HCT116 (cell line): ENCODE results near the gene SIX4. TPM values are rescaled to one million over a fixed set of nuclear protein-coding genes. Genes with fewer than 3 reads are reported as not detected.

ENCODE experiments used
- ATAC-seq: fragments of 200-7000 bp; cut with Tn5 transposase; 2 replicates; pipeline ENCODE4 v1.9.1; 2020; ENCODE audit warnings: mild to moderate bottlenecking, moderate library complexity
- BruUV-seq: library from RNA; stranded (reverse); fragments of 400-500 nt; replicated peaks from 2 replicates; lab custom pipeline; 2021; lab: Mats Ljungman, UMichigan
- CTCF ChIA-PET: fragments of 300-600 bp; sonication (Branson Sonifier 250); formaldehyde crosslinking; loops from one replicate; lab custom pipeline; 2021; ENCODE audit warnings: antibody characterized with exemption; lab: Charles Lee
- POLR2A ChIA-PET: fragments of 300-600, 350-600 bp; sonication (Branson Sonifier 250); formaldehyde crosslinking; loops from one replicate; lab custom pipeline; 2021; ENCODE audit warnings: antibody characterized with exemption; lab: Charles Lee
- RAD21 ChIA-PET, 2 experiments: fragments of 300-600 bp; sonication (Branson Sonifier 250); formaldehyde crosslinking; loops; one replicate each; lab custom pipeline; 2023; ENCODE audit warnings: low total read pairs in 2 of 2; ENCODE audit not compliant: uncharacterized antibody in 2 of 2, unreplicated experiment in 2 of 2, low non-redundant PET in 1 of 2; lab: Charles Lee
- DNase-seq: peaks from one replicate; pipeline ENCODE4 v3.0.0-alpha.2; 2010; ENCODE audit warnings: low read depth, low spot score
- H2AFZ ChIP-seq: fragments of 200-600 bp; shearing (Covaris generic), sonication (generic); 2 replicates; pipeline ENCODE4 v1.6.1; 2017; ENCODE audit warnings: low read depth, mixed run types, mixed read lengths, antibody characterized with exemption, low read length; ENCODE audit not compliant: poor library complexity, severe bottlenecking
- H3K27ac ChIP-seq: 2 replicates; pipeline ENCODE4 v1.5.1; 2012; ENCODE audit warnings: low read depth, low read length
- H3K27me3 ChIP-seq: fragments of 200-600 bp; sonication (generic); 2 replicates; pipeline ENCODE4 v1.6.1; 2016; ENCODE audit warnings: mixed run types, low read length, mixed read lengths; ENCODE audit not compliant: insufficient read depth
- H3K36me3 ChIP-seq, 2 experiments: fragments of 200-500 bp in 1 of 2; fragments of 200-600 bp in 1 of 2; sonication (Bioruptor generic) in 1 of 2; sonication (generic) in 1 of 2; 2 replicates each; pipeline versions ENCODE4 v1.5.1 to v1.6.1; 2014 to 2016; ENCODE audit warnings: low read length in 2 of 2, inconsistent platforms in 1 of 2, mixed read lengths in 1 of 2, mixed run types in 1 of 2; ENCODE audit not compliant: insufficient read depth in 2 of 2, control insufficient read depth in 1 of 2
- H3K4me1 ChIP-seq, 2 experiments: fragments of 200-600 bp in 1 of 2; sonication (generic) in 1 of 2; 2 replicates each; pipeline versions ENCODE4 v1.5.1 to v1.6.1; 2012 to 2017; ENCODE audit warnings: low read length in 2 of 2, inconsistent platforms in 1 of 2, mild to moderate bottlenecking in 1 of 2, mixed read lengths in 1 of 2, mixed run types in 1 of 2, moderate library complexity in 1 of 2; ENCODE audit not compliant: insufficient read depth in 2 of 2, control insufficient read depth in 1 of 2
- H3K4me2 ChIP-seq: fragments of 200-600 bp; sonication (generic); 2 replicates; pipeline ENCODE4 v1.6.1; 2017; ENCODE audit warnings: mixed run types, low read length, mixed read lengths
- H3K4me3 ChIP-seq, 2 experiments: fragments of 200-600 bp in 1 of 2; sonication (generic) in 1 of 2; replicated peaks in 1 of 2; 2 replicates each; pipeline ENCODE4 v1.5.1; 2011 to 2016; ENCODE audit warnings: low read length in 2 of 2, control low read depth in 1 of 2, low read depth in 1 of 2, mild to moderate bottlenecking in 1 of 2, mixed read lengths in 1 of 2, mixed run types in 1 of 2
- H3K79me2 ChIP-seq: fragments of 200-600 bp; sonication (generic); 2 replicates; pipeline ENCODE4 v1.6.1; 2017; ENCODE audit warnings: mild to moderate bottlenecking, mixed run types, low read length, moderate library complexity, mixed read lengths; ENCODE audit not compliant: insufficient read depth
- H3K9ac ChIP-seq: fragments of 200-600 bp; sonication (generic); 2 replicates; pipeline ENCODE4 v1.6.1; 2016; ENCODE audit warnings: low read length, mixed read lengths
- H3K9me2 ChIP-seq: fragments of 200-600 bp; sonication (generic), shearing (Covaris generic); 2 replicates; pipeline ENCODE4 v1.6.1; 2017; ENCODE audit warnings: mixed run types, mild to moderate bottlenecking, moderate library complexity; ENCODE audit not compliant: insufficient read depth
- H3K9me3 ChIP-seq, 2 experiments: fragments of 200-500 bp in 1 of 2; fragments of 200-600 bp in 1 of 2; sonication (Bioruptor generic) in 1 of 2; sonication (generic) in 1 of 2; 2 replicates each; pipeline ENCODE4 v1.6.1; 2014 to 2017; ENCODE audit warnings: low read length in 2 of 2, mixed read lengths in 2 of 2, inconsistent platforms in 1 of 2, low read depth in 1 of 2, mild to moderate bottlenecking in 1 of 2, mixed run types in 1 of 2, moderate library complexity in 1 of 2; ENCODE audit not compliant: control insufficient read depth in 1 of 2, insufficient read depth in 1 of 2
- H4K20me1 ChIP-seq: fragments of 200-600 bp; sonication (generic), shearing (Covaris generic); 2 replicates; pipeline ENCODE4 v1.6.1; 2017; ENCODE audit warnings: mixed run types, mild to moderate bottlenecking, moderate library complexity; ENCODE audit not compliant: insufficient read depth
- ATF3 ChIP-seq: IDR thresholded peaks from 2 replicates; pipeline ENCODE4 v1.6.1; 2012
- CEBPB ChIP-seq: IDR thresholded peaks from 2 replicates; pipeline ENCODE4 v1.6.1; 2012; ENCODE audit warnings: low read depth
- EGR1 ChIP-seq: IDR thresholded peaks from 2 replicates; pipeline ENCODE4 v1.6.1; 2012; ENCODE audit warnings: low read depth
- ELF1 ChIP-seq: IDR thresholded peaks from 2 replicates; pipeline ENCODE4 v1.6.1; 2012; ENCODE audit warnings: low read depth, borderline replicate concordance
- EZH2 ChIP-seq: fragments of 200-600 bp; sonication (generic); IDR thresholded peaks from 2 replicates; pipeline ENCODE4 v1.6.1; 2017; ENCODE audit warnings: antibody characterized with exemption, mixed run types
- EZH2phosphoT487 ChIP-seq: fragments of 200-600 bp; IDR thresholded peaks from 2 replicates; pipeline ENCODE4 v1.6.1; 2018; ENCODE audit warnings: antibody characterized with exemption, borderline replicate concordance
- FOSL1 ChIP-seq: IDR thresholded peaks from 2 replicates; pipeline ENCODE4 v1.6.1; 2012; ENCODE audit warnings: low read depth
- JUND ChIP-seq: IDR thresholded peaks from 2 replicates; pipeline ENCODE4 v1.6.1; 2012
- MAX ChIP-seq: IDR thresholded peaks from 2 replicates; pipeline ENCODE4 v1.6.1; 2012
- POLR2AphosphoS5 ChIP-seq: IDR thresholded peaks from 2 replicates; pipeline ENCODE4 v1.6.1; 2011; ENCODE audit warnings: mild to moderate bottlenecking, low read depth, low read length, moderate library complexity
- RAD21 ChIP-seq: IDR thresholded peaks from 2 replicates; pipeline ENCODE4 v1.6.1; 2012; ENCODE audit warnings: low read depth, mild to moderate bottlenecking
- REST ChIP-seq: IDR thresholded peaks from 2 replicates; pipeline ENCODE4 v1.6.1; 2012; ENCODE audit warnings: low read depth
- SP1 ChIP-seq: IDR thresholded peaks from 2 replicates; pipeline ENCODE4 v1.6.1; 2012; ENCODE audit warnings: low read depth
- SRF ChIP-seq: IDR thresholded peaks from 2 replicates; pipeline ENCODE4 v1.6.1; 2012; ENCODE audit warnings: low read depth
- TCF7L2 ChIP-seq: IDR thresholded peaks from 2 replicates; pipeline ENCODE4 v1.7.0; 2011; ENCODE audit warnings: borderline replicate concordance, inconsistent platforms; ENCODE audit not compliant: insufficient read depth, insufficient read length; ENCODE audit errors: extremely low read depth
- YY1 ChIP-seq: IDR thresholded peaks from 2 replicates; pipeline ENCODE4 v1.6.1; 2011; ENCODE audit warnings: low read length, low read depth, moderate library complexity, mild to moderate bottlenecking; ENCODE audit not compliant: insufficient replicate concordance; ENCODE audit errors: extremely low read depth
- ZBTB33 ChIP-seq: IDR thresholded peaks from 2 replicates; pipeline ENCODE4 v1.6.1; 2011; ENCODE audit warnings: mild to moderate bottlenecking, low read length, moderate library complexity; ENCODE audit not compliant: insufficient replicate concordance; ENCODE audit errors: extremely low read depth
- ZFX ChIP-seq: fragments of 450-650 bp; IDR thresholded peaks from 2 replicates; pipeline ENCODE4 v1.6.1; 2017
- ZNF274 ChIP-seq: fragments of 200-500 bp; sonication (Bioruptor generic); IDR thresholded peaks from 2 replicates; pipeline ENCODE4 v1.6.1; 2014; ENCODE audit warnings: mild to moderate bottlenecking, low read depth, low read length, inconsistent platforms
- intact Hi-C: fragments of 100-400 bp; cut with micrococcal nuclease; formaldehyde crosslinking; loops from 2 replicates; pipeline ENCODE4 v1.10.0; 2022
- total RNA-seq: library from RNA; stranded (reverse); gene quantifications from one replicate; pipeline ENCODE4 v1.2.1, GENCODE V29; 2021; ENCODE audit not compliant: unreplicated experiment
- TF ChIP-seq, protein P1 (sequence below), 3 experiments: fragments of 200-600 bp in 1 of 3; sonication (generic) in 1 of 3; IDR thresholded peaks in 2 of 3; conservative IDR thresholded peaks in 1 of 3; 2 replicates each; pipeline ENCODE4 v1.5.1; 2012 to 2017; ENCODE audit warnings: low read depth in 2 of 3, low read length in 2 of 3, antibody characterized with exemption in 1 of 3, borderline replicate concordance in 1 of 3, control low read depth in 1 of 3, mild to moderate bottlenecking in 1 of 3, mixed read lengths in 1 of 3, mixed run types in 1 of 3, moderate library complexity in 1 of 3; ENCODE audit not compliant: insufficient read depth in 1 of 3

The SIX4 gene
- total RNA-seq, 1 experiment from 2014 or later: 24.5 TPM

DNA sequence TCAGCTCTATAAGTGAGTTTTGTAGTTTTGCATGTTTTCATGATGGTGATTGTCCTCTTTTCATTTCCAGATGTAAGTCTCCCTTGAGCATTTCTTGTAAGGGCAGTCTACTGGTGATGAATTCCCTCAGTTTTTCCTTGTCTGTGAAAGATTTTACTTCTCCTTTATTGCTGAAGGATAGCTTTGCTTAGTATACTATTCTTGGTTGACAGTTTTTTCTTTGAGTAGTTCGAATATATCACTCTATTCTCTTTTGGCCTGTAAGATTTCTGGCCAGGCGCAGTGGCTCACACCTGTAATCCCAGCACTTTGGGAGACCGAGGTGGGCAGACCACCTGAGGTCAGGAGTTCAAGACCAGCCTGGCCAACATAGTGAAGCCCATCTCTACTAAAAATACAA is 23.6 kb downstream of the SIX4 start:
- Histone ChIP-seq H2AFZ (no peak overlapping the region), H3K9ac (no peak overlapping the region), H3K4me1 (no peaks in the 10 kb centered on the region), H3K4me3 (no peak overlapping the region), H3K36me3 (no peaks in the 10 kb centered on the region), H3K27me3 (no peaks in the 10 kb centered on the region), H3K79me2 (no peaks in the 10 kb centered on the region)
- BruUV-seq: no TSS peak
- ChIA-PET RAD21 (interaction anchor here in 1 of 2 experiments (0.7 kb wide), 1 partner anchor 139 kb away, joined by 6 read pairs; no protein-coding TSS in a partner anchor), POLR2A (interaction anchor here (0.7 kb wide), 1 partner anchor 22 kb away, joined by 3 read pairs; no protein-coding TSS in a partner anchor)
- TF ChIP-seq ZFX (no peak), REST (no peak), JUND (no peak), EZH2 (no peak), EGR1 (no peak), SRF (no peak), MAX (no peak), POLR2AphosphoS5 (no peak), EZH2phosphoT487 (no peak), ELF1 (no peak), TCF7L2 (no peak), CEBPB (no peak), ZBTB33 (no peak), RAD21 (no peak), YY1 (no peak), SP1 (no peak), ZNF274 (no peak), FOSL1 (no peak), ATF3 (no peak)
- TF ChIP-seq, protein P1, sequence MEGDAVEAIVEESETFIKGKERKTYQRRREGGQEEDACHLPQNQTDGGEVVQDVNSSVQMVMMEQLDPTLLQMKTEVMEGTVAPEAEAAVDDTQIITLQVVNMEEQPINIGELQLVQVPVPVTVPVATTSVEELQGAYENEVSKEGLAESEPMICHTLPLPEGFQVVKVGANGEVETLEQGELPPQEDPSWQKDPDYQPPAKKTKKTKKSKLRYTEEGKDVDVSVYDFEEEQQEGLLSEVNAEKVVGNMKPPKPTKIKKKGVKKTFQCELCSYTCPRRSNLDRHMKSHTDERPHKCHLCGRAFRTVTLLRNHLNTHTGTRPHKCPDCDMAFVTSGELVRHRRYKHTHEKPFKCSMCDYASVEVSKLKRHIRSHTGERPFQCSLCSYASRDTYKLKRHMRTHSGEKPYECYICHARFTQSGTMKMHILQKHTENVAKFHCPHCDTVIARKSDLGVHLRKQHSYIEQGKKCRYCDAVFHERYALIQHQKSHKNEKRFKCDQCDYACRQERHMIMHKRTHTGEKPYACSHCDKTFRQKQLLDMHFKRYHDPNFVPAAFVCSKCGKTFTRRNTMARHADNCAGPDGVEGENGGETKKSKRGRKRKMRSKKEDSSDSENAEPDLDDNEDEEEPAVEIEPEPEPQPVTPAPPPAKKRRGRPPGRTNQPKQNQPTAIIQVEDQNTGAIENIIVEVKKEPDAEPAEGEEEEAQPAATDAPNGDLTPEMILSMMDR (IDR thresholded peaks at IDR 0.05 in 2 of 3, conservative IDR thresholded peaks at IDR 0.05 in 1 of 3; ENCODE audit: borderline replicate concordance in 1 of 3, insufficient read depth in 1 of 3, low read depth in 2 of 3, low read length in 2 of 3): no peak
- TF ChIP-seq, all 23 proteins: peak for 0
- Histone ChIP-seq H3K27ac (no peak overlapping the region), H3K9me2 (no peaks in the 10 kb centered on the region), H3K9me3 (no peaks in the 10 kb centered on the region), H3K4me2 (no peak overlapping the region), H4K20me1 (no peaks in the 10 kb centered on the region)
- DNase-seq (no peak), ATAC-seq (no peak)
- intact Hi-C loops: no loop called here
- CTCF ChIA-PET: no interaction called here
